ENCODE measurements around the gene HS6ST1.

The HS6ST1 gene

DNA sequence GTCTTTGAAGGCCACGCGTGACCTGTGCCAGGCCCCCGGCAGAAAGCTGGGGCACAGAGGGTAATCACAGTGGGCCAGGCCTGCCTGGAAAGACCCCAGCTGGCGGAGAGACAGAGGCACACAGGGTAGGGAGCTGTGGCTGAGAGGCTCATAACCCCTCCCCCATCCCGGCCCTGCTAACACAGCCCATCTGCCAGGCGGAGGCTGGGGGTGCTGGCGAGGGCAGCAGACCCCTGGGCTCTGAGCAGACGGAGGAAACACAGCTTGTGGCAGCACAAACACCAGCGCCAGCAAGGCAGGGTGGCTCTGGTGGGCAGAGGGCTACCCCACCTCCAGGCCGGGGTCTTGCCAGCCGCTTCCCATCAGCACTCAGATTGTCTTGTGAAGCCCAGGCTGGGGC lies 19.0 kb downstream of the HS6ST1 start:
- no peaks in the 10 kb centered on the region for H3K9me2 ChIP-seq (ENCODE audit: low read depth, low read length)
- H3F3A ChIP-seq (ENCODE audit: insufficient read depth, low read length) = no peaks in the 10 kb centered on the region; the same call in 1 of the 2 replicates
- H2AFZ ChIP-seq (ENCODE audit: low read length) = no peak overlapping the region
- no peaks in the 10 kb centered on the region; the same call in 1 of the 2 replicates for H3K36me3 ChIP-seq (ENCODE audit: insufficient read depth, low read length)
- no peak overlapping the region for H3K4me2 ChIP-seq (ENCODE audit: low read length)
- 0 out of 2 replicates have a peak, but pooled peaks cover 2% of the 10 kb centered on the region for H3K9me3 ChIP-seq (ENCODE audit: low read length)
- H3K4me1 ChIP-seq (ENCODE audit: insufficient read depth, low read length, severe bottlenecking) = no peaks in the 10 kb centered on the region
- no peak overlapping the region for H3K9ac ChIP-seq (ENCODE audit: low read length)
- H3K27me3 ChIP-seq (ENCODE audit: insufficient read depth, low read length) = no peaks in the 10 kb centered on the region
- no peaks in the 10 kb centered on the region for H4K20me1 ChIP-seq (ENCODE audit: insufficient read depth, low read length)
- H3K4me3 ChIP-seq (ENCODE audit: low read depth, low read length, poor library complexity, severe bottlenecking) = no peak overlapping the region
- TF ChIP-seq EZH2 (IDR thresholded peaks at IDR 0.05; ENCODE audit: borderline replicate concordance, low read length) = no peak
- TF ChIP-seq CTCF (IDR thresholded peaks at IDR 0.05; ENCODE audit: low read length) = no peak
- no peak overlapping the region for H3K27ac ChIP-seq (ENCODE audit: low read depth, low read length, poor library complexity, severe bottlenecking)
- no peaks in the 10 kb centered on the region for H3K79me2 ChIP-seq (ENCODE audit: insufficient read depth, low read length)

- Histone ChIP-seq H3K4me3 (ENCODE audit: low read depth, low read length, poor library complexity, severe bottlenecking) (no peak overlapping the region), H3K9ac (ENCODE audit: low read length) (no peak overlapping the region)
- TF ChIP-seq EZH2 (IDR thresholded peaks at IDR 0.05; ENCODE audit: borderline replicate concordance, low read length) (no peak), CTCF (IDR thresholded peaks at IDR 0.05; ENCODE audit: low read length) (no peak)
Observed at GRCh38 chr2:128298846-128299507, 19.7 kb downstream of the HS6ST1 start.

GRCh38 chr2:128298286-128298685 lies 20.4 kb downstream of the HS6ST1 start:
- H3K9ac ChIP-seq (ENCODE audit: low read length) = no peak overlapping the region
- no peaks in the 10 kb centered on the region for H4K20me1 ChIP-seq (ENCODE audit: insufficient read depth, low read length)
- H3K4me3 ChIP-seq (ENCODE audit: low read depth, low read length, poor library complexity, severe bottlenecking) = no peak overlapping the region
- no peak overlapping the region for H3K4me2 ChIP-seq (ENCODE audit: low read length)
- H3K4me1 ChIP-seq (ENCODE audit: insufficient read depth, low read length, severe bottlenecking) = no peaks in the 10 kb centered on the region
- 0 out of 2 replicates have a peak, but pooled peaks cover 2% of the 10 kb centered on the region for H3K9me3 ChIP-seq (ENCODE audit: low read length)
- H3F3A ChIP-seq (ENCODE audit: insufficient read depth, low read length) = no peaks in the 10 kb centered on the region; the same call in 1 of the 2 replicates
- no peak overlapping the region for H3K27ac ChIP-seq (ENCODE audit: low read depth, low read length, poor library complexity, severe bottlenecking)
- no peaks in the 10 kb centered on the region for H3K79me2 ChIP-seq (ENCODE audit: insufficient read depth, low read length)
- no peaks in the 10 kb centered on the region; the same call in 1 of the 2 replicates for H3K36me3 ChIP-seq (ENCODE audit: insufficient read depth, low read length)
- no peaks in the 10 kb centered on the region for H3K27me3 ChIP-seq (ENCODE audit: insufficient read depth, low read length)
- H3K9me2 ChIP-seq (ENCODE audit: low read depth, low read length) = no peaks in the 10 kb centered on the region
- H2AFZ ChIP-seq (ENCODE audit: low read length) = no peak overlapping the region
- TF ChIP-seq EZH2 (IDR thresholded peaks at IDR 0.05; ENCODE audit: borderline replicate concordance, low read length) = no peak
- TF ChIP-seq CTCF (IDR thresholded peaks at IDR 0.05; ENCODE audit: low read length) = no peak

More at GRCh38 chr2:128298846-128299507, 19.7 kb downstream of the HS6ST1 start:
- no peaks in the 10 kb centered on the region for H3K4me1 ChIP-seq (ENCODE audit: insufficient read depth, low read length, severe bottlenecking)
- no peaks in the 10 kb centered on the region for H3K9me2 ChIP-seq (ENCODE audit: low read depth, low read length)
- no peak overlapping the region for H2AFZ ChIP-seq (ENCODE audit: low read length)
- no peaks in the 10 kb centered on the region; the same call in 1 of the 2 replicates for H3K36me3 ChIP-seq (ENCODE audit: insufficient read depth, low read length)
- H4K20me1 ChIP-seq (ENCODE audit: insufficient read depth, low read length) = no peaks in the 10 kb centered on the region
- H3K4me2 ChIP-seq (ENCODE audit: low read length) = no peak overlapping the region
- no peaks in the 10 kb centered on the region; the same call in 1 of the 2 replicates for H3F3A ChIP-seq (ENCODE audit: insufficient read depth, low read length)
- no peaks in the 10 kb centered on the region for H3K79me2 ChIP-seq (ENCODE audit: insufficient read depth, low read length)
- no peaks in the 10 kb centered on the region for H3K27me3 ChIP-seq (ENCODE audit: insufficient read depth, low read length)
- 0 out of 2 replicates have a peak, but pooled peaks cover 2% of the 10 kb centered on the region for H3K9me3 ChIP-seq (ENCODE audit: low read length)
- H3K27ac ChIP-seq (ENCODE audit: low read depth, low read length, poor library complexity, severe bottlenecking) = no peak overlapping the region

Measured in OCI-LY1 (cell line).